KMS-11 (cell line): ENCODE data around the gene PLPPR2.

Source experiments
- H2AFZ ChIP-seq: fragments of 200-600 bp; sonication (generic); 2 replicates; pipeline ENCODE4 v1.6.1; 2016; ENCODE audit warnings: antibody characterized with exemption, mixed run types, low read depth
- H3K27ac ChIP-seq: fragments of 200-600 bp; sonication (generic); 2 replicates; pipeline ENCODE4 v1.6.1; 2016; ENCODE audit warnings: mild to moderate bottlenecking, mixed run types
- H3K27me3 ChIP-seq: fragments of 200-600 bp; sonication (generic); 2 replicates; pipeline ENCODE4 v1.6.1; 2017; ENCODE audit warnings: mild to moderate bottlenecking, low read depth, mixed run types, moderate library complexity; ENCODE audit not compliant: insufficient read depth
- H3K36me3 ChIP-seq: fragments of 200-600 bp; sonication (generic); 2 replicates; pipeline ENCODE4 v1.6.1; 2017; ENCODE audit warnings: mild to moderate bottlenecking, mixed run types; ENCODE audit not compliant: insufficient read depth
- H3K4me1 ChIP-seq: fragments of 200-600 bp; sonication (generic); 2 replicates; pipeline ENCODE4 v1.6.1; 2016; ENCODE audit warnings: mild to moderate bottlenecking, low read depth, mixed run types; ENCODE audit not compliant: poor library complexity, severe bottlenecking
- H3K4me2 ChIP-seq: fragments of 200-600 bp; sonication (generic); 2 replicates; pipeline ENCODE4 v1.7.0; 2016; ENCODE audit warnings: mild to moderate bottlenecking, mixed run types
- H3K4me3 ChIP-seq: fragments of 200-600 bp; sonication (generic); IDR thresholded peaks from 2 replicates; pipeline ENCODE4 v1.6.1; 2017; ENCODE audit warnings: low read depth, low read length, mixed read lengths; ENCODE audit not compliant: insufficient read depth
- H3K79me2 ChIP-seq: fragments of 200-600 bp; sonication (generic); 2 replicates; pipeline ENCODE4 v1.6.1; 2016; ENCODE audit warnings: low read depth, mixed run types; ENCODE audit not compliant: insufficient read depth
- H3K9ac ChIP-seq: fragments of 200-600 bp; sonication (generic); 2 replicates; pipeline ENCODE4 v1.6.1; 2016; ENCODE audit warnings: mild to moderate bottlenecking, mixed run types
- H4K20me1 ChIP-seq: fragments of 200-600 bp; sonication (generic); 2 replicates; pipeline ENCODE4 v1.6.1; 2016; ENCODE audit warnings: mild to moderate bottlenecking, mixed run types; ENCODE audit not compliant: insufficient read depth
- TF ChIP-seq, protein P1 (sequence below): fragments of 200-600 bp; sonication (generic); conservative IDR thresholded peaks from 2 replicates; pipeline ENCODE4 v1.6.1; 2017; ENCODE audit warnings: low read depth, mild to moderate bottlenecking, antibody characterized with exemption, low read length, moderate library complexity, mixed read lengths

The PLPPR2 gene

DNA sequence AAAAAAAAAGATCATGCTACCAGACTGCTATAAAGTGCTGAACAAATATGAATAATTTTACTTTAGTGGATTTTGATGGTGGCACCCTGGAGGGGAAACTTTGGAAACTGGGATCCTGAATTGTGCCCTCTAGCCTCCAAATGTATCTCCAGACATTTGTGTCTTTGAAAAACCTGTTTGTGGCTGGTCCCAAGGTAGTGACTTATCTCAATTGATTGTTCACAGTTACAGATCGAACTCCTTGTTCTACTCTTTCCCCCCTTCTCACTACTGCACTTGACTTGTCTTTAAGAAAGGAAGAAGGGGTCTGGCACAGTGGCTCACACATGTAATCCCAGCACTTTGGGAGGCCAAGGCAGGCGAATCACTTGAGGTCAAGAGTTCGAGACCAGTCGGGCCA is 53.4 kb downstream of the PLPPR2 start:
- H3K79me2 ChIP-seq = no peaks in the 10 kb centered on the region
- H3K36me3 ChIP-seq = no peaks in the 10 kb centered on the region
- no peak overlapping the region for H3K9ac ChIP-seq
- H3K27ac ChIP-seq = no peak overlapping the region
- H3K4me3 ChIP-seq = no peak overlapping the region
- TF ChIP-seq, protein P1, sequence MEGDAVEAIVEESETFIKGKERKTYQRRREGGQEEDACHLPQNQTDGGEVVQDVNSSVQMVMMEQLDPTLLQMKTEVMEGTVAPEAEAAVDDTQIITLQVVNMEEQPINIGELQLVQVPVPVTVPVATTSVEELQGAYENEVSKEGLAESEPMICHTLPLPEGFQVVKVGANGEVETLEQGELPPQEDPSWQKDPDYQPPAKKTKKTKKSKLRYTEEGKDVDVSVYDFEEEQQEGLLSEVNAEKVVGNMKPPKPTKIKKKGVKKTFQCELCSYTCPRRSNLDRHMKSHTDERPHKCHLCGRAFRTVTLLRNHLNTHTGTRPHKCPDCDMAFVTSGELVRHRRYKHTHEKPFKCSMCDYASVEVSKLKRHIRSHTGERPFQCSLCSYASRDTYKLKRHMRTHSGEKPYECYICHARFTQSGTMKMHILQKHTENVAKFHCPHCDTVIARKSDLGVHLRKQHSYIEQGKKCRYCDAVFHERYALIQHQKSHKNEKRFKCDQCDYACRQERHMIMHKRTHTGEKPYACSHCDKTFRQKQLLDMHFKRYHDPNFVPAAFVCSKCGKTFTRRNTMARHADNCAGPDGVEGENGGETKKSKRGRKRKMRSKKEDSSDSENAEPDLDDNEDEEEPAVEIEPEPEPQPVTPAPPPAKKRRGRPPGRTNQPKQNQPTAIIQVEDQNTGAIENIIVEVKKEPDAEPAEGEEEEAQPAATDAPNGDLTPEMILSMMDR = no peak
- H3K4me2 ChIP-seq = no peak overlapping the region
- H3K27me3 ChIP-seq = peaks cover 2% of the 10 kb centered on the region; the same call in 1 of the 2 replicates
- no peaks in the 10 kb centered on the region for H4K20me1 ChIP-seq
- H2AFZ ChIP-seq = no peak overlapping the region
- no peaks in the 10 kb centered on the region for H3K4me1 ChIP-seq

DNA sequence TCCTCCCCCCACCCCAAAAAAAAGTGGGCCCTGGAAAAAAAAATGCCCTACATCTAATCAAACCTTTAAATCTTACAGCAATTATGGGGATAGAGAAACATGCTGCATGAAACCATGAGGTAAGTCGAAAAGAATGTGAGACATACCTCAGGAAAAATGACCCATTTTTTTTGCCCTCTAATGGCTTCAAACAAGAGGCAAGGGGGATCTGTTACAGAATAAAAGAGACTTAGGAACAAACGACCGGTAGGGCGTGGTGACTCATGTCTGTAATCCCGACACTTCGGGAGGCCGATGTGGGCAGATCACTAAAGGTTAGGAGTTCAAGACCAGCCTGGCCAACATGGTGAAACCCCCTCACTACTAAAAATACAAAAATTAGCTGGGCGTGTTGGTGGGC is 55.5 kb downstream of the PLPPR2 start:
- Histone ChIP-seq H3K79me2 (no peaks in the 10 kb centered on the region), H2AFZ (no peak overlapping the region), H4K20me1 (no peaks in the 10 kb centered on the region), H3K9ac (no peak overlapping the region), H3K27me3 (peaks cover 11% of the 10 kb centered on the region; the same call in 1 of the 2 replicates), H3K4me3 (no peak overlapping the region), H3K27ac (no peak overlapping the region), H3K36me3 (no peaks in the 10 kb centered on the region), H3K4me2 (no peak overlapping the region), H3K4me1 (no peaks in the 10 kb centered on the region)
- TF ChIP-seq, protein P1 = no peak

DNA sequence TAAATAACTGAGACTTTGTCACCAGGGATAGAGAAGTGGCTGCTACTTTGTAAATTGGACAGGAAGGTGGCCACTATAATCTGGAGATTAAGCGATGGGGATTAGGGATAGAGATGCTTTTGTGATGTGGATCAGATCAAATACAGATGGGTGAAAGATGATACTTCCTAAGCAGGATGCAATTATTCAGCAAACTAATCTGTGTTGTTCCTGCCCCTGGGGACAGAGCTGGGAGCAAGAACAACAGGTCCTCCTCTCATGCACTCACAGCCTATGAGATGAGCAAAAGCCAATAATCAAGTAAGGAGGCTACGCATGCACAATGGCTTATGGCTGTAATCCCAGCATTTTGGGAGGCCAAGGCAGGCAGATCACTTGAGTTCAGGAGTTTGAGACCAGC is 59.3 kb downstream of the PLPPR2 start:
- Histone ChIP-seq H3K27ac (no peak overlapping the region), H2AFZ (no peak overlapping the region), H3K9ac (no peak overlapping the region), H3K36me3 (no peaks in the 10 kb centered on the region), H4K20me1 (no peaks in the 10 kb centered on the region), H3K79me2 (no peaks in the 10 kb centered on the region), H3K4me3 (no peak overlapping the region), H3K4me2 (no peak overlapping the region), H3K4me1 (no peaks in the 10 kb centered on the region), H3K27me3 (peaks cover 31% of the 10 kb centered on the region; the same call in 1 of the 2 replicates)
- TF ChIP-seq, protein P1 = no peak
